Measurements from ENCODE around the gene IL31RA.

DNA sequence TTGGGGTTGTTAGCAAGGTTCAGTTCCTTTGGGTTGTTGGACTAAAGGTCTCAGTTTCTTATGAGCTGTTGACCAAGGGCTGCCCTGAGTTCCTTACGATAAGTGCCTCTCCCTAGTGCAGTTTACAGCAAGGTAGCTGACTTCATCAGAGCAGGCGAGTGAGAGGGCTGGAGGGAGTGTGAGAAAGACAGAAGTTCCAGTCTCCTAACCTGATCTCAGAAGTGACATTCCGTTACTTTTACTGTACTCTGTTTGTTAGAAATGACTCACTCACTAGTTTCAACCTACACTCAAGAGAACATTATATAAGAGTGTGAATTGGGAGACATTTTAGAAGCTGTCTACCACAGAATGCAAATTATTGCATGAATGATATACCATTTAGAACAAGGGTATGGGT lies 21.2 kb upstream of the IL31RA start:
- TF ChIP-seq CTCF (IDR thresholded peaks at IDR 0.05 in 4 of 5, conservative IDR thresholded peaks at IDR 0.05 in 1 of 5) = no peak
- TF ChIP-seq POLR2A (IDR thresholded peaks at IDR 0.05) = no peak
